Skeletal muscle tissue (tissue), 4 donors: ENCODE data around the gene PSMG1. TPM values are rescaled to one million over a fixed set of nuclear protein-coding genes. Genes with fewer than 3 reads are reported as not detected.

Experiments used
- H3K27ac ChIP-seq: one replicate; pipeline ENCODE4 v1.7.0; 2013; ENCODE audit warnings: mild to moderate bottlenecking, low read depth, low read length, inconsistent platforms
- H3K27me3 ChIP-seq, 3 donors: one replicate each; pipeline ENCODE4 v1.7.0; 2013; ENCODE audit warnings: low read length in 3 of 3; ENCODE audit not compliant: control insufficient read depth in 3 of 3, insufficient read depth in 3 of 3
- H3K36me3 ChIP-seq, 3 donors: one replicate each; pipeline ENCODE4 v1.7.0; 2013; ENCODE audit warnings: low read length in 3 of 3; ENCODE audit not compliant: control insufficient read depth in 3 of 3, insufficient read depth in 3 of 3
- H3K4me1 ChIP-seq, 3 donors: one replicate each; pipeline ENCODE4 v1.7.0; 2013; ENCODE audit warnings: low read length in 3 of 3, mild to moderate bottlenecking in 3 of 3; ENCODE audit not compliant: control insufficient read depth in 3 of 3, insufficient read depth in 3 of 3
- H3K4me3 ChIP-seq, 3 donors: one replicate each; pipeline ENCODE4 v1.7.0; 2013; ENCODE audit warnings: low read length in 3 of 3
- H3K9ac ChIP-seq, 3 donors: one replicate each; pipeline ENCODE4 v1.7.0; 2013; ENCODE audit warnings: low read length in 3 of 3, mild to moderate bottlenecking in 3 of 3, moderate library complexity in 2 of 3, low read depth in 1 of 3
- H3K9me3 ChIP-seq, 3 donors: one replicate each; pipeline ENCODE4 v1.7.0; 2013; ENCODE audit warnings: low read length in 3 of 3; ENCODE audit not compliant: control insufficient read depth in 3 of 3
- total RNA-seq: library from RNA; depleted of rRNA; stranded (reverse); fragments of >200 nt; gene quantifications from one replicate; pipeline ENCODE4 v1.2.3, GENCODE V29; 2014
- donor health status: Osteomylitis.

Gene PSMG1
- total RNA-seq, 1 donor from 2014 or later = 39.1 TPM

DNA sequence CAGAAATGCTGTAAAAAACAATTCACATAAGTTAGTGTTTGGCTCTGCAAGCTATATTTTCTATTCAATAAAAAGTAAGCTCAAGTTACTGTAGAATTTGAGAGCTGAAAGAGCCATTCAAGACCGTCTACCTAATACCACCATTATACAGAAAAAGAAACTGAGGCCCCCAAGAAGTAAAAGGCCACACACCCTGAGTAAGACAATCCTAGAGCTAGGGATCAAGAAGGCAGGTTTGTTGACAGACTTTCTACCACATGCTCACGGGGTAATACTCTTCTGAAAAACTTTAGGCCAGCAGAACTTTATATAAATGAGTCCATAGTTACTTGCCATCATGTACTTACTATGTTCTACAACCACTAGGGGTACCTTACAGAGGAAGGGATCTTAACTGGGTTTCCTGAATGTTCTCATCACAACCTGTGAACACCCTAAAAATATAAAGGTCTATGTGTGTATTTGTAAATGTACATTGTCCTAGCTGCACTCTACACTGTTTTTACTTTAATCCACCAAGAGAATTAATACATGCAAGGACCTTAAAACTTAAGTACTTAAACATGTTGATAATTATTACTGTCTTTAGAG is 2.7 kb downstream of the PSMG1 start:
- Histone ChIP-seq H3K27ac (no peak overlapping the region), H3K36me3 (peaks cover 0 to 4% (median 2%) of the 10 kb centered on the region in 3 donors), H3K4me1 (peaks cover 7 to 21% (median 14%) of the 10 kb centered on the region in 3 donors), H3K9me3 (no peaks in the 10 kb centered on the region), H3K27me3 (no peaks in the 10 kb centered on the region), H3K4me3 (no peak overlapping the region), H3K9ac (no peak overlapping the region)

- H3K36me3 ChIP-seq = peaks cover 0 to 9% (median 2%) of the 10 kb centered on the region in 3 donors
- H3K27ac ChIP-seq = no peak overlapping the region
- H3K4me1 ChIP-seq = peaks cover 7 to 27% (median 14%) of the 10 kb centered on the region in 3 donors
- H3K27me3 ChIP-seq = no peaks in the 10 kb centered on the region
- H3K4me3 ChIP-seq = no peak overlapping the region
- no peak overlapping the region for H3K9ac ChIP-seq
- no peaks in the 10 kb centered on the region for H3K9me3 ChIP-seq
These were observed 4.8 kb downstream of the PSMG1 start for GRCh38 chr21:39178421-39178820.

DNA sequence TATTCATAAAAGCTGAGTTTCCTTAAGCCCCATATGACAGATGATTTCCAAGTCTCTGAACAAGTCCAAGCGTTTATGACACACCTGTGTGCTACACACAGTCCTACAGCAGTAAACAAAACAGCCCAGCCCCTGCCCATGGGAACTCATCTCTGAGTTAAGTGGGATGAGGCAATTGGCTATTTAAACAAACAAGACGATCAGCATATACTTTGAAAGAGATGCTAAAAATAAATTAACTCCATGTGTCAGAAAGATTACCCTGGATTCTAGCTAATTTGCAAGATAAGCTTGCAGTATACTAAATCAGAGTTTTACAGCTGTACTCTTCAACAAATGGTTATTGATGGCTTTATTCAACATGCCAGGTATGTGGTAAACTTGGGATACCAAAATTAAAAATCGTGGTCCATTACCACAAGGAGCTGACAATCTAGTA is 7.0 kb downstream of the PSMG1 start:
- no peak overlapping the region for H3K4me3 ChIP-seq
- H3K27me3 ChIP-seq = no peaks in the 10 kb centered on the region
- peaks cover 0 to 15% (median 7%) of the 10 kb centered on the region in 3 donors for H3K4me1 ChIP-seq
- H3K36me3 ChIP-seq = peaks cover 6 to 17% (median 6%) of the 10 kb centered on the region in 3 donors
- H3K9ac ChIP-seq = peak overlapping the region in 1 of 3 donors; percentile 16
- H3K27ac ChIP-seq = peak overlapping the region; percentile 27
- no peaks in the 10 kb centered on the region for H3K9me3 ChIP-seq

GRCh38 chr21:39175665-39176064 is 7.6 kb downstream of the PSMG1 start:
- H3K27ac ChIP-seq = peak overlapping the region; percentile 7
- peak overlapping the region in 1 of 3 donors; percentile 16 for H3K9ac ChIP-seq
- peaks cover 7 to 22% (median 10%) of the 10 kb centered on the region in 3 donors for H3K36me3 ChIP-seq
- H3K4me3 ChIP-seq = no peak overlapping the region
- peaks cover 0 to 15% (median 7%) of the 10 kb centered on the region in 3 donors for H3K4me1 ChIP-seq
- H3K27me3 ChIP-seq = no peaks in the 10 kb centered on the region
- no peaks in the 10 kb centered on the region for H3K9me3 ChIP-seq

DNA sequence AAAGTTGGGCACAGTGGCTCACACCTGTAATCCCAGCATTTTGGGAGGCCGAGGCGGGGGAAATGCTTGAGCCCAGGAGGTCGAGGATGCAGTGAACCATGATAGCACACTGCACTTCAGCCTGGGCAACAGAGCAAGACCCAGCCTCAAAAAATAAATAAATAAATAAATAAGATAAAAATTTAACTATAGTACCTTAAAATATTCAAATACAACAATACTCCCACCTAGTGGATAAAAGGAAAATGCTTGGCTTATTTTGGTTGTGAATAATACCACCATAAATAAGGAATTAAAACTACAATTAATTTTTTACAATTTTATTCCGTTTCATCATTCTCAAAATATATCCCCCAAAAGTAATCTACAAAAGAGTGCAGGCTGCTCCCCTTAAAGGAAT is 8.1 kb downstream of the PSMG1 start:
- Histone ChIP-seq H3K4me1 (peaks cover 0 to 15% (median 7%) of the 10 kb centered on the region in 3 donors), H3K27me3 (no peaks in the 10 kb centered on the region), H3K36me3 (peaks cover 7 to 22% (median 10%) of the 10 kb centered on the region in 3 donors), H3K9ac (no peak overlapping the region), H3K9me3 (no peaks in the 10 kb centered on the region), H3K4me3 (no peak overlapping the region), H3K27ac (no peak overlapping the region)

DNA sequence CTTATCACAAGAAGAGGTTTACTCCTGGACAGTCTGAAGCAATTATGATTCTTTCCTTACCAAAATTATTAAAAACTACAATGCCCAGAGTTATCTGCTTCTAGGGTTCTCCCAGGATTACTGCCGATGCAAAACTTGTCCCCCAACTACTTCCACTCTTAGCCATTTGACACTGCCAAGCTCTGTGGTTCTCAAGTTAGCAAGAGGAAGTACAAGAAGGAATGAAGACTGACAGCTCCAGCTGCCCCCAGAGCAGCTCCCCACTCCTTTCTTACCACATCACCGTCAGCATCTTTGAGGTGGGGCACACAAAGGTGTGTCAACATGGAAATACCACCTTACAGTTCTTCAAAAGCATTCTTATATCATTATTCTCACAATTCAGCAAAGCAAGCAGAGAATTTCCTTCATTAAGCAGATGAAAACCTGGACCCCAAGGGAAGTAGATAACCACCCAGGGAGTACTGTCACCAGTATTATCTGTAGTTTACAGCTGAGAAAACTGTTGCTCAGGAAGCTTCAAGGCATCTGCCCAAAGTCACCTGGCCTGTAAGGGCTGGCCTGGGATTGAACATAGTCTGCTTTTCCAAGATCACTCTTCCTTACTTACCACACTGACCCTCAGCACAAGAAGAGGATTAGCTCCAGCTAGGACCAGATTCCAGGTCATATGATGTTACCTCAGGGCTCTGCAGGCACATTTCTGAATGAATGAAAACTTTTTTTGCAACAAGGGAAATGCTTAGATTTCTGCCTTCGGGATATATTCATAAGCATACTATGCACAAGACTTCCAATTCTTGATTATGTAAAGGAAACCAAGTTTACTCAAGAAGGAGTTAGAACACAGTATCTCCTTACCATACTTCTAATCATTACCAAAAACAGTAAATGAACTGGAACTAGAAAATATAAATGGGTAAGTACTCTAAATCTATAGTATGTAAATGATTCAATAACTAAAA is 9.3 kb downstream of the PSMG1 start:
- no peak overlapping the region for H3K9ac ChIP-seq
- no peak overlapping the region for H3K27ac ChIP-seq
- H3K4me3 ChIP-seq = no peak overlapping the region
- H3K36me3 ChIP-seq = peaks cover 5 to 26% (median 15%) of the 10 kb centered on the region in 3 donors
- H3K9me3 ChIP-seq = no peaks in the 10 kb centered on the region
- peaks cover 0 to 15% (median 7%) of the 10 kb centered on the region in 3 donors for H3K4me1 ChIP-seq
- no peaks in the 10 kb centered on the region for H3K27me3 ChIP-seq

- Histone ChIP-seq H3K4me1 (peaks cover 0 to 6% (median 0%) of the 10 kb centered on the region in 3 donors), H3K36me3 (peaks cover 5 to 22% (median 15%) of the 10 kb centered on the region in 3 donors), H3K9ac (no peak overlapping the region)
These were observed 13.3 kb downstream of the PSMG1 start for GRCh38 chr21:39169906-39170305.

GRCh38 chr21:39168800-39169199 is 14.5 kb downstream of the PSMG1 start:
- H3K4me1 ChIP-seq = peaks cover 0 to 5% (median 0%) of the 10 kb centered on the region in 3 donors
- H3K27me3 ChIP-seq = no peaks in the 10 kb centered on the region
- no peak overlapping the region for H3K27ac ChIP-seq
- H3K36me3 ChIP-seq = peaks cover 5 to 19% (median 15%) of the 10 kb centered on the region in 3 donors
- H3K4me3 ChIP-seq = no peak overlapping the region
- no peak overlapping the region for H3K9ac ChIP-seq
- H3K9me3 ChIP-seq = peaks cover 0 to 7% (median 0%) of the 10 kb centered on the region in 3 donors

More at GRCh38 chr21:39169906-39170305, 13.3 kb downstream of the PSMG1 start:
- no peaks in the 10 kb centered on the region for H3K27me3 ChIP-seq
- peaks cover 0 to 3% (median 0%) of the 10 kb centered on the region in 3 donors for H3K9me3 ChIP-seq
- no peak overlapping the region for H3K27ac ChIP-seq
- no peak overlapping the region for H3K4me3 ChIP-seq

GRCh38 chr21:39164523-39164922 is 18.7 kb downstream of the PSMG1 start:
- peaks cover 0 to 8% (median 0%) of the 10 kb centered on the region in 3 donors for H3K4me1 ChIP-seq
- H3K9ac ChIP-seq = no peak overlapping the region
- H3K27ac ChIP-seq = no peak overlapping the region
- peaks cover 0 to 7% (median 0%) of the 10 kb centered on the region in 3 donors for H3K9me3 ChIP-seq
- H3K4me3 ChIP-seq = no peak overlapping the region
- no peaks in the 10 kb centered on the region for H3K27me3 ChIP-seq
- peaks cover 0 to 4% (median 0%) of the 10 kb centered on the region in 3 donors for H3K36me3 ChIP-seq
